Islet precursor cell (in vitro differentiated cells): ENCODE measurements around the gene ZNF462.

Experiments used
- DNase-seq: peaks from one replicate; pipeline ENCODE4 v3.0.0-alpha.2; 2018

Gene ZNF462

GRCh38 chr9:106929471-106930177 is 66.7 kb downstream of the ZNF462 start:
- no peak for DNase-seq

- no peak for DNase-seq
These were observed 67.5 kb downstream of the ZNF462 start for GRCh38 chr9:106930477-106930876.

GRCh38 chr9:106931466-106931865 is 68.5 kb downstream of the ZNF462 start:
- DNase-seq = no peak

- DNase-seq = no peak
These were observed 69.2 kb downstream of the ZNF462 start for GRCh38 chr9:106932178-106932577.

GRCh38 chr9:106932675-106933074 is 69.7 kb downstream of the ZNF462 start:
- no peak for DNase-seq

- no peak for DNase-seq
These were observed 70.5 kb downstream of the ZNF462 start for GRCh38 chr9:106933470-106933869.

GRCh38 chr9:106934442-106935238 is 71.7 kb downstream of the ZNF462 start:
- DNase-seq = no peak

GRCh38 chr9:106936680-106937079 is 73.7 kb downstream of the ZNF462 start:
- DNase-seq = no peak

GRCh38 chr9:106941916-106942315 is 79.0 kb downstream of the ZNF462 start:
- DNase-seq = no peak

- DNase-seq = no peak
These were observed 83.0 kb downstream of the ZNF462 start for GRCh38 chr9:106945727-106946660.

- DNase-seq = no peak
These were observed 84.3 kb downstream of the ZNF462 start for GRCh38 chr9:106947106-106947900.

- DNase-seq = no peak
These were observed 90.2 kb downstream of the ZNF462 start for GRCh38 chr9:106953174-106953573.

GRCh38 chr9:106954558-106954957 is 91.6 kb downstream of the ZNF462 start:
- no peak for DNase-seq

- no peak for DNase-seq
These were observed 92.2 kb downstream of the ZNF462 start for GRCh38 chr9:106954974-106955850.

- no peak for DNase-seq
These were observed 94.0 kb downstream of the ZNF462 start for GRCh38 chr9:106956971-106957370.

- DNase-seq = no peak
These were observed 96.1 kb downstream of the ZNF462 start for GRCh38 chr9:106958955-106959657.

GRCh38 chr9:106960258-106960657 is 97.3 kb downstream of the ZNF462 start:
- DNase-seq = no peak

GRCh38 chr9:106961623-106962022 is 98.7 kb downstream of the ZNF462 start:
- no peak for DNase-seq

- no peak for DNase-seq
These were observed 99.2 kb downstream of the ZNF462 start for GRCh38 chr9:106962122-106962521.

GRCh38 chr9:106962615-106963363 is 99.8 kb downstream of the ZNF462 start:
- DNase-seq = no peak
